SK-N-MC (cell line): Measurements from ENCODE around the gene CDC42EP5.

Source experiments
- EZH2 ChIP-seq: fragments of 200-600 bp; sonication (generic); IDR thresholded peaks from one replicate; pipeline ENCODE4 v1.6.1; 2017; ENCODE audit warnings: antibody characterized with exemption
- POLR2AphosphoS5 ChIP-seq: IDR thresholded peaks from 2 replicates; pipeline ENCODE4 v1.6.1; 2012; ENCODE audit warnings: mild to moderate bottlenecking, low read depth, low read length, borderline replicate concordance

- TF ChIP-seq POLR2AphosphoS5: no peak
- TF ChIP-seq EZH2: no peak
These were observed 39.4 kb downstream of the CDC42EP5 start for GRCh38 chr19:54433697-54434096.
